GM19035 (cell line): ENCODE data around the gene AMELX.

Source experiments
- ATAC-seq: cut with Tn5 transposase; IDR thresholded peaks from one replicate; pipeline ENCODE4 v1.9.1; 2021; ENCODE audit not compliant: unreplicated experiment

Gene AMELX

GRCh38 chrX:11305641-11306040, 12.4 kb downstream of the AMELX start:
- no peak for ATAC-seq

- ATAC-seq, result no peak
These were observed 16.0 kb downstream of the AMELX start for GRCh38 chrX:11309220-11309619.

GRCh38 chrX:11311706-11312105, 18.5 kb downstream of the AMELX start:
- no peak for ATAC-seq

- no peak for ATAC-seq
These were observed 26.8 kb downstream of the AMELX start for GRCh38 chrX:11319806-11320520.

- no peak for ATAC-seq
These were observed 28.8 kb downstream of the AMELX start for GRCh38 chrX:11321986-11322385.

GRCh38 chrX:11328134-11328533, 34.9 kb downstream of the AMELX start:
- no peak for ATAC-seq

GRCh38 chrX:11329021-11329420, 35.8 kb downstream of the AMELX start:
- ATAC-seq, result no peak

GRCh38 chrX:11331788-11332187, 38.6 kb downstream of the AMELX start:
- ATAC-seq, result no peak

GRCh38 chrX:11334165-11334564, 41.0 kb downstream of the AMELX start:
- no peak for ATAC-seq

GRCh38 chrX:11336201-11336600, 43.0 kb downstream of the AMELX start:
- ATAC-seq, result no peak

GRCh38 chrX:11337292-11338009, 44.2 kb downstream of the AMELX start:
- no peak for ATAC-seq

- ATAC-seq, result peak; percentile 87
These were observed 48.3 kb downstream of the AMELX start for GRCh38 chrX:11341274-11342201.

GRCh38 chrX:11342673-11343072, 49.5 kb downstream of the AMELX start:
- ATAC-seq, result no peak

- ATAC-seq, result no peak
These were observed 53.0 kb downstream of the AMELX start for GRCh38 chrX:11346121-11346682.

- ATAC-seq, result no peak
These were observed 54.1 kb downstream of the AMELX start for GRCh38 chrX:11347300-11347699.

GRCh38 chrX:11349020-11349419, 55.8 kb downstream of the AMELX start:
- no peak for ATAC-seq

- ATAC-seq, result no peak
These were observed 56.6 kb downstream of the AMELX start for GRCh38 chrX:11349661-11350337.
